GM18519 (cell line): ENCODE data around the gene GASK1A.

ENCODE experiments used
- ATAC-seq: cut with Tn5 transposase; IDR thresholded peaks from one replicate; pipeline ENCODE4 v1.9.1; 2021; ENCODE audit warnings: mild to moderate bottlenecking, moderate library complexity; ENCODE audit not compliant: unreplicated experiment, low FRiP score

GASK1A gene

DNA sequence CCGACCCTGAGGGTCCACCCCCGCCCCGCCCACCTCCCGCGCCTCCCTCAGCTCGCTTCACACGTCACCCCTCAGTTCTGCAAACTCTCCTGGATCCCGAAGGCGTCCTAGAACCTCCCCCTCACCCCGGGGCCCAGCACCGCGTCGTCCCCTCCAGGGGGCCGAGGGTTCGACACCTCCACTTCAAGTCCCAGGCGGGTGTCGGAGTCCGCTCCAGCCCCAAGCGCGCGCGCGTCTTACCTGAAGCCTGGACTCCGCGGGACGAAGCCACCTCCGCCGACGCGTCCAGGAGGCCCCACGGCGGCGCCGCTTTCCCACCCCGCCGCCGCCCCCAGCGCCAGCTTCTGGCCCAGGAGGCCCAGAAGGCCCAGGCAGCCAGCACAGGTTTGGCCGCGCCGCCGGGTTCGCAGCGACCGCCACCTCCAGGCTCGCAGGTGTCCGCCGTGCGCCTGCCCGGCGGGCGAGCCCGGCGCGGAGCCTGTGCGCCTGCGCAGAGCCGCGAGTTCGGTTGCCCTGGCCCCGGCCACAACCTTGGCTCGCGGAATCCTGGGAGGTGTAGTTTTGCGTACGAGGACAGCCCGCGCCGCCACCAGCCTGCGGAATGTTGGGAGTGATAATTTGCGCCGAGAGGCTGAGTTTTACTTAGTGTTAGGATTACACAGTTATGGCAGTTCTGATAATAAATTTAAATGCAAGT is 126.6 kb downstream of the GASK1A start, which contains the start of gene POMGNT2:
TSS of gene POMGNT2 (minus strand) at position 484 of the 697 bp plus-strand sequence. CDS start 24,648 bp downstream, outside the sequence.
- peak; percentile 91 for ATAC-seq

DNA sequence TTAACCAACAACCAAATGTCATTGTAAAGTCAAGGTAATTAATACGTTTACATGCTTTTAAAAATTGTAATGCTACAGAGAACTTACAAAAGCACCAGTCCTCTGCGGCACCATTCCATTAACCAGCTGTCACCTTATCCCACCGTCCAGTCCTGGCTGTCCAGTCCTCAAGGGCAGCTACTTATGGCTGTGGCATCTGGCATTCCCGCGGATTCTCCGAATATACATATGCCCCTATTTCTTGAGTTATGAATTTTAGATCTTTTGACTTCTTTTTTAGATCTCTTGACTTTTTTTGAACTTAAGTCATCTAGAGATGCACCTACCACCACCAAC is 127.2 kb downstream of the GASK1A start:
- no peak for ATAC-seq
